CD4-positive, alpha-beta T cell treated with Interferon gamma for 1 hour (primary cell): Measurements from ENCODE around the gene PRKD2.
A peak's percentile ranks its signal among the peaks of the same experiment; 100 is the strongest.
"Not testable (repeated sequence)": the region's sequence is repeated elsewhere in the genome, so short reads cannot be mapped to it uniquely, and the experiment has no call there.

ENCODE experiments used
- DNase-seq: peaks from one replicate; pipeline ENCODE4 v3.0.0-alpha.2; 2020

The PRKD2 gene

GRCh38 chr19:46723023-46723461 is 6.1 kb upstream of the PRKD2 start:
- no peak for DNase-seq

DNA sequence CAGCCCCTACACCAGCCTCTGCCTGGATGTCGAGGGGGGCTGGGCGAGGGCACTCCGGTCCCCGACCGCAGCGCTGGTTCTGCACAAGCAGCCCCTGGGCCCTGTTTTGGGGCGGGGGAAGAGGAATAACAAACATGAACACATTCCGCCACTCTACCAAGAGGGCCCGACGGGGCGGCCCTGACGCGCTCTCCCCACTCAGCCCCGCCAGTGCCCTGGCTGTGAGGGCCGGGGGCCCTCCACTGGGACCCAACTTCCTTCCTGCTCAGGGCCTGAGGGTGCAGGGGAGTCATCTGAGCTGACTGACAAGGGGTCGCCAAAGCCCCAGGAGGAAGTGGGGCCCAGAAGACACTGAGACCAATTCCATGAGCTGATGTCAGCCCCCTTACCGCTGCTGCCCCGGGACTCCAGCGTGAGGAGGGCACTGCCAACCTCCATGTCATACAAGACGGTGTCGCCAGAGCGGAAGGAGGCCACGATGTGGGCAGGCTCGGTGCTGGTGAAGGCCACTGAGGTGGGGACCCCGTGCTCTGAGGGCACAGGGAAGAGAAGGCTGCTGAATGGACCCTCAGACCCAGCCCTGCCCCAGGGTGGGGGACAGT is 5.6 kb upstream of the PRKD2 start:
- no peak for DNase-seq

- DNase-seq = no peak
These were observed 5.1 kb upstream of the PRKD2 start for GRCh38 chr19:46722004-46722380.

- no peak for DNase-seq
These were observed 4.5 kb upstream of the PRKD2 start for GRCh38 chr19:46721269-46722003.

GRCh38 chr19:46720503-46721239 is 3.8 kb upstream of the PRKD2 start:
- DNase-seq = no peak

GRCh38 chr19:46719629-46720502 is 3.0 kb upstream of the PRKD2 start:
- no peak for DNase-seq

GRCh38 chr19:46718934-46719622 is 2.2 kb upstream of the PRKD2 start:
- peak; percentile 53 for DNase-seq

- DNase-seq = peak; percentile 60
These were observed 1.4 kb upstream of the PRKD2 start for GRCh38 chr19:46718157-46718933.

- DNase-seq = no peak
These were observed 816 bp upstream of the PRKD2 start for GRCh38 chr19:46717716-46718143.

GRCh38 chr19:46716672-46717033 is 261 bp downstream of the PRKD2 start:
- DNase-seq = no peak

GRCh38 chr19:46715975-46716671 is 791 bp downstream of the PRKD2 start:
- no peak for DNase-seq

- no peak for DNase-seq
These were observed 1.3 kb downstream of the PRKD2 start for GRCh38 chr19:46715620-46715974.

DNA sequence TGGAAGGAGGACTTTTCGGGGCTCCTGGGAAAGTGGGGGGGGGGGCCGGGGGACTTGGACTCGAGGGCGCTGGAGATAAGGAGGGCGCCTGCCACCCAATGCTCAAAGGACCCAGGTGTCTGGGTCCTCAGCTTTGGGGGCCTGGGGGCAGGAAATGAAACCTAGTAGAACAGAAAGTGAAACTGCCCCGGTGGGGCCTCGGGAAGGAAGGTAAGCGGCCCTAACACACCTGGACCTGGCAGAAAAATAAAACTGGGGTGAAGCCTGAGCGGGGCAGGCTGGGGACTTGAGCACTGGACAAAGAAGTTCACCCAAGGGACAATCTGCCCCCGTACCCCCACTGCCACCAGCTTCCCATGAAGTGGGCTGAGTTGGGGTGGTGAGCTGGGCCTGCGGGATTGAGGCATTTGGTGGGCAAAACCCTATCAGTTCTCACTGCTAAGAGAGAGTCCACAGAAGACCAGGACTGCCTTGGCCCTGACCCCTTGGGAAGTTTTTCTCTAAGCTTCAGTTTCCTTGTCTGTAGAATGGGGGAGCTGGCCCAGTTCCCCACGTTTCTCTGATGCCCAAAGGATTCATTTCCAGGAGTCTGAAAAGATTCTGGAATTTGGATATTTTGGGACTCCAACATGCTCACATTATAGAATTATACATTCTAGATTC is 2.3 kb downstream of the PRKD2 start:
- DNase-seq = peak; percentile 67

- peak; percentile 67 for DNase-seq
These were observed 3.0 kb downstream of the PRKD2 start for GRCh38 chr19:46713781-46714443.

DNA sequence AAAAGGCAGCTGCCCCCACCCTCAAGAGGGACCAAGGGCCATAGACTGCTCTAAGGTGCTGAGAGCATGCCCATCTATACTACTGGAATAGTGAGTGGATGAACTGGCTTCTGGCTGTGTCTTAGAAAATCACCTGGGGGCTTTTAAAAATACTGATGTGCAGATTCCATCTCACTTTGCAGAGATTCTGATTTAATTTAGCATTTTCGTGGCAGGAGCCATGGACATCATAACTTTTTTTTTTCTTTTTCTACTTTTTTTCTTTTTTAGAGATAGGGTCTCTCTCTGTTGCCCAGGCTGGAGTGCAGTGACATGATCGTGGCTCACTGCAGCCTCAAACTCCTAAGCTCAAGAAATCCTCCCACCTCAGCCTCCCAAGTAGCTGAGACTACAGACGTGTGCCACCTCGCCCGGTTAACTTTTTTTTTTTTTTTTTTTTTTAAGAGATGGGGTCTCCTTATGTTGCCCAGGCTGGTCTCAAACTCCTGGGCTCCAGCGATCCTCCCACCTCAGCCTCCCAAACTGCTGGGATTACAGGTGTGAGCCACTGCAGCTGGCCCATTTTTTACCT is 4.1 kb downstream of the PRKD2 start:
- DNase-seq = not testable (repeated sequence)

- no peak for DNase-seq
These were observed 6.2 kb downstream of the PRKD2 start for GRCh38 chr19:46710687-46711086.

GRCh38 chr19:46704379-46705076 is 12.4 kb downstream of the PRKD2 start:
- peak; percentile 72 for DNase-seq

GRCh38 chr19:46700704-46701103 is 16.2 kb downstream of the PRKD2 start:
- DNase-seq = no peak
